Measurements from ENCODE around the gene SMURF1.

The SMURF1 gene

DNA sequence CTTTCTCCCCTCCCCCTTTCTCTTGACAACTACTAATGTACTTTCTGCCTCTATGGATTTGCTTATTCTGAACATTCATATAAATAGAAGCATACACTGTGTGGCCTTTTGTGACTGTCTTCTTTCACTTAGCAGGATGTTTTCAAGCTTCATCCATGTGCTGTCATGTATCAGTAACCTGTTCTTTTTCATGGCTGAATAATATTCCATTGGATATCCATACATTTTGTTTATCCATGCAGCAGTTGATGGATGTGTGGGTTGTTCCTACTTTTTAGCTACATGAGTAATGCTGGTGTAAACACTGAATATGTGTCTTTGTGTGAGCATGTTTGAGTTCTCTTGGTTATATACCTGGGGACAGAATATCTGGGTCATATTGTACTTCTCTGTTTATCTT lies 158.0 kb downstream of the SMURF1 start:
- no peak overlapping the region for H3K27ac ChIP-seq (ENCODE audit: low read depth, low read length)
- H3K79me2 ChIP-seq (ENCODE audit: control insufficient read depth, insufficient read depth, low read length, unreplicated experiment) = no peaks in the 10 kb centered on the region
- H2AFZ ChIP-seq (ENCODE audit: low read length, unreplicated experiment) = no peak overlapping the region
- no peaks in the 10 kb centered on the region for H3K4me1 ChIP-seq (ENCODE audit: control insufficient read depth, insufficient read depth, low read length, unreplicated experiment)
- no peak overlapping the region for H3K4me3 ChIP-seq (ENCODE audit: low read depth, low read length)
- H3K36me3 ChIP-seq (ENCODE audit: insufficient read depth, low read length) = peaks cover 37% of the 10 kb centered on the region
- H3K27me3 ChIP-seq (ENCODE audit: insufficient read depth, low read length) = no peaks in the 10 kb centered on the region

DNA sequence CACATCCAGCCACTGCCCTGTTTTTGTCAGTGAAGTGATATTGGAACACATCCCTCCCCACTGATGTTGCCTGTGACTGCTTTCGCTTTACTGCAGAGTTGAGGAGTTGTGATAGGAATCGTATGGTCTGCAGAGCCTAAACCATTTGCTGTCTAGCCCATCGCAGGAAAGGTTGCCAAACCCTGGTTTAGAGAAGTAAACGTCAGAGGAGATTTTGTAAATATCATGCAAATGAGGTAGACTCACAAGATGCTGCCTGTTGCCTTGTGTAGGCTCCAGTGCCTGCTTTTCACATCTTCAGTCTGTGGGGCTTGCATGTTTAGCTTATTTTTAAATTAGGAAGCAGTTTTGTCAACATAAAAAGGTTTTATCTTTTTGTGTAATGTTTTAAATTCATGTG lies 158.5 kb downstream of the SMURF1 start:
- Histone ChIP-seq H3K79me2 (ENCODE audit: control insufficient read depth, insufficient read depth, low read length, unreplicated experiment) (no peaks in the 10 kb centered on the region), H3K4me1 (ENCODE audit: control insufficient read depth, insufficient read depth, low read length, unreplicated experiment) (no peaks in the 10 kb centered on the region), H3K27ac (ENCODE audit: low read depth, low read length) (no peak overlapping the region), H2AFZ (ENCODE audit: low read length, unreplicated experiment) (no peak overlapping the region), H3K36me3 (ENCODE audit: insufficient read depth, low read length) (peaks cover 42% of the 10 kb centered on the region), H3K27me3 (ENCODE audit: insufficient read depth, low read length) (no peaks in the 10 kb centered on the region), H3K4me3 (ENCODE audit: low read depth, low read length) (no peak overlapping the region)

DNA sequence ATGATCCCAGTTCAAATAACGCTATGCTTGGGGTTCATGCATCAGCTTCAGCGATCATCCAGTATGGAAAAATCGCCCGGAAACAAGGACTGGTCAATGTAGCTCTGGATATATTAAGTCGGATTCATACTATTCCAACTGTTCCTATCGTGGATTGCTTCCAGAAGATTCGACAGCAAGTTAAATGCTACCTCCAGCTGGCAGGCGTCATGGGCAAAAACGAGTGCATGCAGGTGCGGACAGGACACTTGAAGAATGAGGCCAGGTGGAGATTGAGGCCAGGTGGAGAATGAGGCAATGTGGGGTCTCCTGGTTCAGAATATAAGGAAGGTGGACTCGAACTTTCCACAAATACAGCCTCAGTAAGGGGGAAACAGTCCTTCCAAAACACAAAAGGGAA lies 159.8 kb downstream of the SMURF1 start:
- Histone ChIP-seq H3K27ac (ENCODE audit: low read depth, low read length) (no peak overlapping the region), H3K4me3 (ENCODE audit: low read depth, low read length) (no peak overlapping the region), H3K27me3 (ENCODE audit: insufficient read depth, low read length) (no peaks in the 10 kb centered on the region), H3K36me3 (ENCODE audit: insufficient read depth, low read length) (peaks cover 46% of the 10 kb centered on the region), H3K79me2 (ENCODE audit: control insufficient read depth, insufficient read depth, low read length, unreplicated experiment) (no peaks in the 10 kb centered on the region), H3K4me1 (ENCODE audit: control insufficient read depth, insufficient read depth, low read length, unreplicated experiment) (no peaks in the 10 kb centered on the region), H2AFZ (ENCODE audit: low read length, unreplicated experiment) (no peak overlapping the region)

DNA sequence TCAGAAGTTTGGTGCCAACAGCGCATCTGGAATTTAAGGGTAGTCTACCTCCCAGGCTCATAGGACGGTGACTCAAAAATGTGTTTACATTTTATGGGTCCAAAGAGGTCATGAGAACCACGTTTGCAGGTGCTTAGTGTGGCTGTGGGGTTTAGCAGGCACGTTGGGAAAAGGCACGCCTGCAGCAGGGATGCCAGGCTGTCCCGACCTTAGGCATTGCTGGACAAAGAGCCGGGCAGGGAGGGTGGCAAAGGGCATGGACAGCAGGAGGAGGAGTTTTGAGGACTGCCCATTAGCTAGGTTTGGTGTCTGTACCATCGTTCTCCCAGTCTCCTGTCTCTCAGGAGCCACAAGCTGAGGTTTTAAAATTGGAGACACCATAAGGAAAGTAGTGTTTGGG lies 161.2 kb downstream of the SMURF1 start:
- Histone ChIP-seq H3K36me3 (ENCODE audit: insufficient read depth, low read length) (peaks cover 54% of the 10 kb centered on the region), H3K4me1 (ENCODE audit: control insufficient read depth, insufficient read depth, low read length, unreplicated experiment) (no peaks in the 10 kb centered on the region), H3K4me3 (ENCODE audit: low read depth, low read length) (no peak overlapping the region), H3K27me3 (ENCODE audit: insufficient read depth, low read length) (no peaks in the 10 kb centered on the region), H3K27ac (ENCODE audit: low read depth, low read length) (no peak overlapping the region), H2AFZ (ENCODE audit: low read length, unreplicated experiment) (no peak overlapping the region), H3K79me2 (ENCODE audit: control insufficient read depth, insufficient read depth, low read length, unreplicated experiment) (no peaks in the 10 kb centered on the region)

DNA sequence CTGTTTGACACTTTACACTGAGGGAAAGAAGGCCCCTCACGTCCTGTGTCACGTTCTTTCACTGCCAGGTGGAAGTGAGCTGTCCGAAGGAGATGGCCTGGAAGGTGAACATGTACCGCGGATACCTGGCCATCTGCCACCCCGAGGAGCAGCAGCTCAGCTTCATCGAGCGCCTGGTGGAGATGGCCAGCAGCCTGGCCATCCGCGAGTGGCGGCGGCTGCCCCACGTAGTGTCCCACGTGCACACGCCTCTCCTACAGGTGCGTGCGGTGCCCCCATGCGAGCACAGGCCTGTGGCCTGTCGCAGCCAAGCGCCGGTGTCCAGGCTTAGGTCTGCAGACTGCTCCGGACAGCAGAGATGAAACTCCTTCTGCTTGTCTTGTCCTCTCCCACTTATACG lies 162.2 kb downstream of the SMURF1 start:
- H3K36me3 ChIP-seq (ENCODE audit: insufficient read depth, low read length) = peaks cover 54% of the 10 kb centered on the region
- no peaks in the 10 kb centered on the region for H3K27me3 ChIP-seq (ENCODE audit: insufficient read depth, low read length)
- no peak overlapping the region for H2AFZ ChIP-seq (ENCODE audit: low read length, unreplicated experiment)

DNA sequence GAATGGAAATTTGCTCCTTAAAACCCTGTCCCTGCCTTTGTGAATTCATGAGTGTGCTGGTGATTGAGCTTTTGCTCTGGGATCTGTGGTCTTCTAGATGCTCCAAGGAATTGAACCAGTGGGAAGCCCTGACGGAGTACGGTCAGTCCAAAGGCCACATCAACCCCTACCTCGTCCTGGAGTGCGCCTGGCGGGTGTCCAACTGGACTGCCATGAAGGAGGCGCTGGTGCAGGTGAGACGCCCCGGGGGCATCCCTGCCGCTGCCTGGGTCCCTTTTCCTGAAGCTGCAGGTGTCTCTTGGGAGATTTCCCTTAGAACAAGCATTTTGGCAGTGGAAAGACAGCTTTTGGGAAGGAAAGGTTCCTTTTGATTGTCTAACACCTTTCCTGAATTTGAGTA lies 165.2 kb downstream of the SMURF1 start:
- Histone ChIP-seq H3K4me3 (ENCODE audit: low read depth, low read length) (no peak overlapping the region), H3K36me3 (ENCODE audit: insufficient read depth, low read length) (peaks cover 31% of the 10 kb centered on the region; the same call in 1 of the 2 replicates), H3K4me1 (ENCODE audit: control insufficient read depth, insufficient read depth, low read length, unreplicated experiment) (no peaks in the 10 kb centered on the region)

More for the DNA sequence above, 162.2 kb downstream of the SMURF1 start:
- no peaks in the 10 kb centered on the region for H3K4me1 ChIP-seq (ENCODE audit: control insufficient read depth, insufficient read depth, low read length, unreplicated experiment)
- no peak overlapping the region for H3K4me3 ChIP-seq (ENCODE audit: low read depth, low read length)
- H3K27ac ChIP-seq (ENCODE audit: low read depth, low read length) = no peak overlapping the region
- no peaks in the 10 kb centered on the region for H3K79me2 ChIP-seq (ENCODE audit: control insufficient read depth, insufficient read depth, low read length, unreplicated experiment)

More for the DNA sequence above, 165.2 kb downstream of the SMURF1 start:
- no peaks in the 10 kb centered on the region for H3K27me3 ChIP-seq (ENCODE audit: insufficient read depth, low read length)
- H3K79me2 ChIP-seq (ENCODE audit: control insufficient read depth, insufficient read depth, low read length, unreplicated experiment) = no peaks in the 10 kb centered on the region
- no peak overlapping the region for H3K27ac ChIP-seq (ENCODE audit: low read depth, low read length)
- H2AFZ ChIP-seq (ENCODE audit: low read length, unreplicated experiment) = no peak overlapping the region

Measured in ACC112 (cell line).